ENCODE results near the gene CCDC171.

CCDC171 gene

DNA sequence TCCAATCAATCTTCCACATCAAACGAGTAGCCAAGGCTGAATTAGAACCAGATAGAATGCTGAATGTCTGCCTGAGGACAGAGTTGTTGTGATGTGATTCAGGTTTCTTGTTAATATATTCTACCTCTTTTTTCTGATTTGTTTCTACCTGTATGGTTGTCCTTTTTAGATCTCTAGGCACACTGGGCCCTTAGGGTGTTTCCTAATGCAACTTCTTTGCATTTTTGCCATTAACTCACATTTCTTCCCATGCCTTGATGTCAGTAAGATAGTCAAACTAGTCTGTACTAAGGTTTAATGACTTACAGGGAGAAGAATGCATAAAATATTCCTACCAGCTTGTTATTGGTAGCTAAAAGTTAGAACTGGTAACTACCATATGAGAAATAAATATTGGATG is 413.6 kb downstream of the CCDC171 start (continued):
- TF ChIP-seq ZNF302 (tag by site-specific recombination; IDR thresholded peaks at IDR 0.05; ENCODE audit: low read depth), result no peak
- TF ChIP-seq REPIN1 (tag by site-specific recombination; IDR thresholded peaks at IDR 0.05; ENCODE audit: low read depth), result no peak
- TF ChIP-seq ATF2 (tag by site-specific recombination; IDR thresholded peaks at IDR 0.05; ENCODE audit: low read depth), result no peak
- no peak for TF ChIP-seq ZNF2 (tag by site-specific recombination; IDR thresholded peaks at IDR 0.05)
- TF ChIP-seq KLF10 (tag by site-specific recombination; IDR thresholded peaks at IDR 0.05), result no peak

DNA sequence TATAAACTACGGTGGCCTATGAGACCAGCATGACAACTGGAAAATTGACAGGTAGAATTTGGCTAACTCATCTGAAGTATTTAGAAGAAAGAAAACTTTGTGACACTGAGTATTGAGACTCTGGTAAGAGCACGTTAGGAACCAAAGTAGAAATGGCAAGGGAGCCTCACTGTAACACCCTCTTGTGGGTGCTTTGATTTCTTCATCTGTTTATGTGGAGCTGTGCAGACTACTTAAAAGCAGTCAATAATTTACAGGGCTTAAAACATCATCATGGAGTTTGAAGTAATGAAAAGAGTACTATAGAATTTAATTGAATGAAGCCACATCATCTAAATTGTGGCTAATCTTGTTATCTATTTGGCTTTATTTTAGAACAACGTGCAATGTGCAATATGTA is 414.2 kb downstream of the CCDC171 start:
- Histone ChIP-seq H3K4me1 (ENCODE audit: control insufficient read depth, insufficient read depth, low read length) (no peaks in the 10 kb centered on the region; the same call in 1 of the 2 replicates), H3K9me3 (ENCODE audit: control insufficient read depth, insufficient read depth, low read depth, low read length) (no peaks in the 10 kb centered on the region), H3K4me3 (ENCODE audit: low read depth, low read length) (no peak overlapping the region), H3K36me3 (ENCODE audit: control insufficient read depth in 2 of 2, insufficient read depth in 1 of 2, low read length in 2 of 2) (no peaks in the 10 kb centered on the region), H3K27ac (ENCODE audit: extremely low read depth, low read depth, low read length) (no peak overlapping the region)
- no peak for TF ChIP-seq ZNF677 (tag by site-specific recombination; IDR thresholded peaks at IDR 0.05)
- TF ChIP-seq ZNF776 (tag by site-specific recombination; IDR thresholded peaks at IDR 0.05; ENCODE audit: borderline replicate concordance), result no peak
- no peak for TF ChIP-seq ZNF221 (tag by site-specific recombination; IDR thresholded peaks at IDR 0.05; ENCODE audit: borderline replicate concordance)
- no peak for TF ChIP-seq ZFP69B (tag by site-specific recombination; IDR thresholded peaks at IDR 0.05)
- no peak for TF ChIP-seq ZNF302 (tag by site-specific recombination; IDR thresholded peaks at IDR 0.05; ENCODE audit: low read depth)
- TF ChIP-seq, protein P1, sequence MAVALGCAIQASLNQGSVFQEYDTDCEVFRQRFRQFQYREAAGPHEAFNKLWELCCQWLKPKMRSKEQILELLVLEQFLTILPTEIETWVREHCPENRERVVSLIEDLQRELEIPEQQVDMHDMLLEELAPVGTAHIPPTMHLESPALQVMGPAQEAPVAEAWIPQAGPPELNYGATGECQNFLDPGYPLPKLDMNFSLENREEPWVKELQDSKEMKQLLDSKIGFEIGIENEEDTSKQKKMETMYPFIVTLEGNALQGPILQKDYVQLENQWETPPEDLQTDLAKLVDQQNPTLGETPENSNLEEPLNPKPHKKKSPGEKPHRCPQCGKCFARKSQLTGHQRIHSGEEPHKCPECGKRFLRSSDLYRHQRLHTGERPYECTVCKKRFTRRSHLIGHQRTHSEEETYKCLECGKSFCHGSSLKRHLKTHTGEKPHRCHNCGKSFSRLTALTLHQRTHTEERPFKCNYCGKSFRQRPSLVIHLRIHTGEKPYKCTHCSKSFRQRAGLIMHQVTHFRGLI (tag by site-specific recombination; IDR thresholded peaks at IDR 0.05), result no peak
- TF ChIP-seq ZBTB20 (tag by site-specific recombination; IDR thresholded peaks at IDR 0.05), result no peak
- no peak for TF ChIP-seq ZNF747 (tag by site-specific recombination; IDR thresholded peaks at IDR 0.05)
- ChIA-PET CTCF (interaction anchor here (0.5 kb wide), 1 partner anchor 961 kb away, joined by 3 read pairs; no protein-coding TSS in a partner anchor), POLR2A (no interaction called here)

DNA sequence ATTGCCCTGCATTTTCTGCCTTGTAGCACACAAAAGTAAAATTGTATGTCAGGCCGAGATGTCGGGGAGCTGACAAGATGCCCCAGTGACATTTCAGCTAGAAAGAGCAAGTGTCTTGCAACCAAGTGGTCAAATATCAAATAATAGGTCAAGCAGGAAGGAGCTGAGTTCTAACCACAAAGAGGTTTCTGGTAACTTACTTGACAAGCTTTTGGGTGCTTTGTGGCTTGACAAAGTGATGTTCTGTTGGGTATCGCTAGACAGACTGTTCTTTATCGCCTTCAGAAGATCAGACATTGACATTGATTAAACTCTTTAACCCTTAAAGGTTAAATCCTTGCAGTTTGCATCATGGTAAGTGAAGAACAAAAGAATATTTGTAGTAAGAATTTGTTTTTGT is 419.9 kb downstream of the CCDC171 start:
- Histone ChIP-seq H3K4me3 (ENCODE audit: low read depth, low read length) (no peak overlapping the region), H3K36me3 (ENCODE audit: control insufficient read depth in 2 of 2, insufficient read depth in 1 of 2, low read length in 2 of 2) (no peaks in the 10 kb centered on the region), H3K4me1 (ENCODE audit: control insufficient read depth, insufficient read depth, low read length) (peaks cover 3% of the 10 kb centered on the region), H3K27ac (ENCODE audit: extremely low read depth, low read depth, low read length) (no peak overlapping the region), H3K9me3 (ENCODE audit: control insufficient read depth, insufficient read depth, low read depth, low read length) (no peaks in the 10 kb centered on the region)
- ChIA-PET CTCF (no interaction called here), POLR2A (no interaction called here)
- TF ChIP-seq ZNF239 (tag by site-specific recombination; IDR thresholded peaks at IDR 0.05) (no peak), ZNF571 (tag by site-specific recombination; IDR thresholded peaks at IDR 0.05) (no peak), ZNF48 (tag by site-specific recombination; IDR thresholded peaks at IDR 0.05) (no peak), ZNF555 (tag by site-specific recombination; conservative IDR thresholded peaks at IDR 0.05) (no peak), ZNF221 (tag by site-specific recombination; IDR thresholded peaks at IDR 0.05; ENCODE audit: borderline replicate concordance) (no peak), ZNF660 (tag by site-specific recombination; IDR thresholded peaks at IDR 0.05) (no peak), ZNF488 (tag by site-specific recombination; IDR thresholded peaks at IDR 0.05) (no peak), ZBTB11 (tag by site-specific recombination; conservative IDR thresholded peaks at IDR 0.05; ENCODE audit: low read depth) (no peak), ZNF561 (tag by site-specific recombination; IDR thresholded peaks at IDR 0.05; ENCODE audit: borderline replicate concordance) (no peak), ZNF174 (tag by site-specific recombination; IDR thresholded peaks at IDR 0.05) (no peak), ZNF146 (tag by site-specific recombination; IDR thresholded peaks at IDR 0.05) (no peak), ZNF133 (tag by site-specific recombination; IDR thresholded peaks at IDR 0.05) (no peak), ZNF658 (tag by site-specific recombination; IDR thresholded peaks at IDR 0.05) (no peak), ZNF596 (tag by site-specific recombination; IDR thresholded peaks at IDR 0.05) (no peak)

All from HEK293 (cell line).